IPS DF 19.7 (cell line): ENCODE measurements around the gene PLK5.
"Not testable (repeated sequence)": the region's sequence is repeated elsewhere in the genome, so short reads cannot be mapped to it uniquely, and the experiment has no call there.

ENCODE experiments used
- DNase-seq: peaks from one replicate; pipeline ENCODE4 v3.0.0-alpha.2; 2013; ENCODE audit warnings: low read depth, low spot score

The PLK5 gene

DNA sequence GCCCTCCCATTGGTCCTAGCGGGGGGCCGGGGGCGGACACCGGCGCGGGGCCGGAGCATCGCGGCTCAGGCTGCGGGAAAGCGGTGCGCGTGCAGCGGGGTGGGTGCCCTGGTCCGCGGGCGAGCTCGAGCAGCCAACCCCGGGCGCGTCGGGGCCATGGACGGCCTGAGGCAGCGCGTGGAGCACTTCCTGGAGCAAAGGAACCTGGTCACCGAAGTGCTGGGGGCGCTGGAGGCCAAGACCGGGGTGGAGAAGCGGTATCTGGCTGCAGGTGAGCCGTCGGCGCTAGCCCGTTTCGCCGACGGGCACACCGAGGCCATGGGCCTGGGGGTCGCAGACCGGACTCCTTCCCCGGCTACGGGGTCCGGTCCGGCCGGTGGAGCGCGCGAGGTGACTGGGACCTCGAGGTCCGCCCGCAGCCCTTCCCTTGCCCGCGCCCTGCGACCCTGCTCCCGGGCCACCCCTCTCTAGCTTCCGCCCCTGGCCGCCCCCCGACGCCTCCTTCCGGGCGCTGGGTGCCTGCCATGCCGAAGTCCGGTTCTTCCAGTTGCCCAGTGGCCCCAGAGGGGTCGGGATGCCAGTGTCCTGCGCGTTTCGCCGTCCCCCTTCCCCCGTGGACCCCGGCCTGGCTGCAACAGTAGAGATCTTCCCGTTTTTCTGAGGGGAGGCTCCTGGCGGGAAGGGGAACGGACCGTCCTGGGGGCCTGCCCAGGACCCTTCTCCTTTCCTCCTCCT lies 32.6 kb upstream of the PLK5 start, which contains the start of gene REEP6:
Gene REEP6, plus strand, starts transcription at position 68 of the 735 bp plus-strand sequence. Its CDS starts 89 bp downstream, at position 157.
- DNase-seq: no peak

DNA sequence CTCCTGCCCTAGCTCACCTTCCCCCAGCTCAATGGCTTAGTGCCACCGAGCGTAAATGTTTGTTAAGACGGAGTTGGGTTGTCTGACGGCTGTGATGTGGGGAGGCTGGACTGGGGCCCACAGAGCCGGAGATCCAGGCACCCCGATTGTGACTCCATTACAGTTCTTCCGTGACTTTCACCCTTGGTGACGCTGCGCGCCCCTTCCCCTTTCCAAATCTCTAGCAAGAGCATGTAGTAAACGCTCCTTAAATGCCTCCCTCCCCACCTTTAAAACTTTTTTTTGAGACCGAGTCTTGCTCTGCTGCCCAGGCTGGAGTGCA lies 32.1 kb upstream of the PLK5 start:
- no peak for DNase-seq

DNA sequence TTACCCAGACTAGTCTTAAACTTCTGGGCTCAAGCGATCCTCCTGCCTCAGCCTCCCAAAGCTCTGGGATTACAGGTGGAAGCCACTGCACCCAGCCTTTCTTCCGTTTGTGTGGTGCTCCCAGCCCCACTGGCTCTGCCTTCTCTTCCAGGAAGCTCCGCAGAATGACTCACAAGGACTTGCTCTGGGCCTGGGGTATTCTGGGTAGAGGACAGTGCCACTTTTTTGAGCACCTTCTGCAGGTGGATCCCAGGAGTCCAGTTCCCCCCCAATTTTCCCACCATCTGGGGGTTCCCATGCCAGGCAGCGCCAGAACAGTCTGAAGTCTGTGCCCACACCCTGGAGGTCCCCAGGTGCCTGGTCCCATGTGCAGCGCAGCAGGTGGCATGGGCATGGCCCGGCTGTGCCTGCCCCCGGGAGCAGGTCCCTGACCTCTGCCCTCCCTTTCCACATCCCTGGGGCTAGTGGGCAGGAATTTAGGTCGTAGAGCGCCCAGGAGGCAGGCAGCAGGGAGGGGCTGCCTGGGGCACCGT lies 31.3 kb upstream of the PLK5 start:
- no peak for DNase-seq

DNA sequence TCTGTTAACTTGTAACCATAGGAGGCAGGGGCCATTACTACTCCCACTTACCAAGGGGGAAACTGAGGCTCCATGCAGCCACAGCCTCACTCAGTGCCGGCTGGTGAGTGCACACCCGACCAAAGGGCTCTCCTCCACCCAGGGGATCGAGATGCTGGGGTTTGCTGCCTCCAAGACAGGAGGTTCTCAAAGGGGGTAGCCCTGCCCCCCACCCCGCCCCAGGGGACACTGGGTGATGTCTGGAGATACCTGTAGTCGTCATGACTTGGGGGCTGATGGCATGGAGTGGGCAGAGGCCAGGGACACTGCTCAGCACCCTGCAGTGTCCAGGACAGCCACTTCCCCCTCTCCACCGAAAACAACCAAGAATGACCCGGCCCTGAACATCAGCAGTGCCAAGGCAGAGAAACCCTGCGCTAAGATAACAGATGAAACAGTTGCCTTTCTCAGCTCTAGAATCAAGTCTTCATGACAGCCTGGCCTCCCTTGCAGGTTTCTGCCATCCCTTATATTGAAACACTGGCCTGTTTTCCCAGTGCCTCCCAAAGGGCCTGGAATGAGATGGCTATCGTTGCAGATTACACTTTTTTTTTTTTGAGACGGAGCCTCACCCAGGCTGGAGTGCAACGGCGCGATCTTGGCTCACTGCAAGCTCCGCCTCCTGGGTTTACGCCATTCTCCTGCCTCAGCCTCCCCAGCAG lies 29.6 kb upstream of the PLK5 start:
- no peak for DNase-seq

DNA sequence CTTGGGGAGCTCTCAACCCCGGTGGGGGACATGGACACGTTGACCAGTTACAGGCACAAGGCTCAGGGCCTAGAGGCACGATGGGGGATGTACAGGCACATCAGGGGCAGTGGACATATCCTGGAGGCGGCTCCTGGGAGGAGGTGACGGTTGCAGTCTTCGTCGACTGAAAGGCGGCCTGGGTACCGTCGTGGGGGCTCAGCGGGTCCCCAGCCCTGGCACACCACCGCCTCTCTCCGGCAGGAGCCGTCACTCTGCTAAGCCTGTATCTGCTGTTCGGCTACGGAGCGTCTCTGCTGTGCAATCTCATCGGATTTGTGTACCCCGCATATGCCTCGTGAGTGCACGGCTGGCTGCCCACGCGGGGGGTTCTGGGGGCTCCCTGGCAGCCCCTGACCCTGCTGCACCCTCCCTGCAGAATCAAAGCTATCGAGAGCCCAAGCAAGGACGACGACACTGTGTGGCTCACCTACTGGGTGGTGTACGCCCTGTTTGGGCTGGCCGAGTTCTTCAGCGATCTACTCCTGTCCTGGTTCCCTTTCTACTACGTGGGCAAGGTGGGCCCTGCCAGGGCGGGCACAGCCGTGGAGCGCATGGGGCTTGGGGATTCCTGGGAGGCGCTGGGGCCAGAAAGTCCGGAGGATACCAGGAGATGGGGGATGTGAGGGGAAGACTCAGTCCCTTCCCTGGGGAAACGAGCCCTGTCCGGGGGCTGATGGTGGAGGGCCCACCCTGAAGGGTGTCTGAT lies 28.7 kb upstream of the PLK5 start:
- no peak for DNase-seq

DNA sequence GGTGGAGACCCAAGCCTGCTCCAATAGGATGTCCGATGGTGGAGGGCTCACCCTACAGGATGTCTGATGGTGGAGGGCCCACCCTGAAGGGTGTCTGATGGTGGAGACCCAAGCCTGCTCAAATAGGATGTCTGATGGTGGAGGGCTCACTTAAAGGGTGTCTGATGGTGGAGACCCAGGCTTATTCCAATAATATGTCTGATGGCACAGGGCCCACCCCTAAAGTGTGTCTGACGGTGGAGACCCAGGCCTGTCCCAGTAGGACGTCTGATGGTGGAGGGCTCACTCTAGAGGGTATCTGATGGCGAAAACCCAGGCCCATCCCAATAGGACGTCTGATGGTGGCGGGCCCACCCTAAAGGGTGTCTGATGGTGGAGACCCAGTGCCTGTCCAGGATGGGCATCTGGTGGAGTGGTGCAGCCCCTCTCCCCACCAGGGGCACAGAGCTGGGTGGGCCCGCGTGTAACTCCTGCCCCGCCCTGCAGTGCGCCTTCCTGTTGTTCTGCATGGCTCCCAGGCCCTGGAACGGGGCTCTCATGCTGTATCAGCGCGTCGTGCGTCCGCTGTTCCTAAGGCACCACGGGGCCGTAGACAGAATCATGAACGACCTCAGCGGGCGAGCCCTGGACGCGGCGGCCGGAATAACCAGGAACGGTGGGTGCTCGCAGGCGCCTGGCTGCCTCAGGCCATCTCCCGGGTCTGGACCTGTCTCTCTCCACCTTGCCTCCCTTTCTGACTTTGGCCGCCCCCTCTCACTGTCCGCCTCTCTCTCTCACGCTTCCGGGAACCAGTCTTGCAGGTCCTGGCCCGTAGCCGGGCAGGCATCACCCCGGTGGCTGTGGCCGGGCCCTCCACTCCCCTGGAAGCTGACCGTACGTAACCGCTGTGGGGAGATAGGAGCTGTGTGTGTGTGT lies 27.8 kb upstream of the PLK5 start:
- DNase-seq: no peak

DNA sequence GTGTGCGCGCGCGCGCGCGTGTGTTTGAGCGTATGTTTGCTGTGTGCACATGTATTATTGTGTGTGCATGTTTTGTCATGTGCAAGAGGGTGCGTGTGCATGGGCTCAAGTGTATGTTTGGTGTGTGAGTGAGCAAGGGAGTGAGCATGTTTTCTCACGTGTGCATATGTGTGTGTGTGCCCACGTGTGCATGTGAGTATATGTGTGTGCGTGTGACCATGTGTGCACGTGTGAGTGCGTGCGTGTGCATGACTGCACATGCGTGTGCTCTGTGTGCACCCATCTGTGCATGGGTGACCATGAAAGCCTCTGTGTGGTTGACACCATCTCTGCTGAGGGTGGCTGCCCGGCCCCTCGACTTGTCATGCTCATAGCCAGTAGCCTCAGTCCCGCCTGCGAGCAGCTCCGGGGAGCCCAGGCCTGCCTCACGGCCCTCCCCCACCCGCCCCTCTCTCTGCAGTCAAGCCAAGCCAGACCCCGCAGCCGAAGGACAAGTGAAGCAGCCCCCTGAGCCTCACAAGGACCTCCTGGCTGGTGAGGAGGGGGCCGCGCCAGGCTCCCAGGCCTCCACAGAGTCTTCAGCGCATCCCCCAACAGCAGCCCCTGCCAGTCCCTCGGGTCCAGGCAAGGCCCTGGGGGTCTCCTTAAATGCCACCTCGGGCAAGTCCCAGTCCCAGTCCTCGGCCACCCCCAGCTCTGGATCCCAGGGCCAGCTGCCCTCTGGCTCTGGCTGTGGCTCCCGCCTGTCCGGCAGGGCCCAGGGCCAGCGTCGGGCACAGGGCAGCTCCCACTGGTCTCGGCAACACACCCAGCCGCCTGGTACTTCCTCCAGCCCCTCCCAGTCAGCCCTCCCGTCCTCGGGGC lies 26.9 kb upstream of the PLK5 start:
- DNase-seq: no peak

DNA sequence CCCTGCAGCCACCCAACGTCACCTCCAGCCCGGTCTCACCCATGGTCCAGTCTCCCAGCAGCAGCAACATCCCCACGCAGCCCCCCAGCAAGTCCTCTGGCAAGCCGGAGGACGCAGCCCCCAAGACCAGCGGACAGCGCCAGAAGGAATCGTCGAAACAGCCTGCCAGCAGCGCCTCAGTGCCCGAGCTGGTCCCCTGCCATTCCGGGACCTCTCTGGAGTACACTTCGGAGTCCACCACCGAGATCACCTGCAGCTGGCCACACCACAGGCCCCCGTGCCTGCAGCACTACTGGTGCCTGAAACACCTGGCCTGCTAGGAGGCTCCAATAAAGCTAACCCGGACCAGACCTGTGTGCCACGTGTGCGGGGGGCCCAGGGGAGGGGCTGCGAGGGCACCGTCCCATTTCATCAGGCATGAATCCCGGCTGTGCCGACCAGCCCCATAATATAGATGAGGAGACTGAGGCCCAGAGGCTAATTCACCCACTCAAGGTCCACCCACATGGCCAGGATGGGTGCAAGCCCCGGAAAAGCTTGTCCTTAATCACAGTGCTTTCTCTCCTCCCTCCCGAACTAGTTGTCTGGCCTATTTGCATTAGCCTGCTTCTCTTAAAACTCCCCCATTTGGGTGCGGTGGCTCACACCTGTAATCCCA lies 26.2 kb upstream of the PLK5 start:
- no peak for DNase-seq

DNA sequence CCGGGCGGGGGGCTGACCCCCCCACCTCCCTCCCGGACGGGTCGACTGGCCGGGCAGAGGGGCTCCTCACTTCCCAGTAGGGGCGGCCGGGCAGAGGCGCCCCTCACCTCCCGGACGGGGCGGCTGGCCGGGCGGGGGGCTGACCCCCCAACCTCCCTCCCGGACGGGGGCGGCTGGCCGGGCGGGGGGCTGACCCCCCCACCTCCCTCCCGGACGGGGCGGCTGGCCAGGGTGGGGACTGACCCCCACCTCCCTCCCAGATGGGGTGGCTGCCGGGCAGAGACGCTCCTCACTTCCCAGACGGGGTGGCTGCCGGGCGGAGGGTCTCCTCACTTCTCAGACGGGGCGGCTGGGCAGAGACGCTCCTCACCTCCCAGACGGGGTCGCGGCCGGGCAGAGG lies 24.6 kb upstream of the PLK5 start:
- DNase-seq: not testable (repeated sequence)

DNA sequence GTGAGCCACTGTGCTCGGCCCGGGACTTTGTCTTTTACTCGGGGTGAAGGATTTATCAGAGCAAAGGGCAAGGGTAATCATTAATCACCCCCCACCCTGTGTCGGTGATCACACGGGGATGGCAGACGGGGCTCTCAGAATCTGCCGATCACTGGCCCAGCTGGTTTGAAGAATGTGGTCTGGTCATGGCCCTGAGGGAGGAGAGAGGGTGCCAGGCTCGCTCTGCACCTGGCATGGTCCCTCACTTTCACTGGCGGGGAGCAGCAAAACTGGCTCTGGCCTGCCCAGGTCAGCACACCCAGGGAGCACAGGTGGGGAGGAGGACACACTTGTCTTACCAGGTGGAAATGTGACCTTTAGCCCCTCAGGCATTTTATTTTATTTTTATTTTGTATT lies 22.7 kb upstream of the PLK5 start:
- no peak for DNase-seq

DNA sequence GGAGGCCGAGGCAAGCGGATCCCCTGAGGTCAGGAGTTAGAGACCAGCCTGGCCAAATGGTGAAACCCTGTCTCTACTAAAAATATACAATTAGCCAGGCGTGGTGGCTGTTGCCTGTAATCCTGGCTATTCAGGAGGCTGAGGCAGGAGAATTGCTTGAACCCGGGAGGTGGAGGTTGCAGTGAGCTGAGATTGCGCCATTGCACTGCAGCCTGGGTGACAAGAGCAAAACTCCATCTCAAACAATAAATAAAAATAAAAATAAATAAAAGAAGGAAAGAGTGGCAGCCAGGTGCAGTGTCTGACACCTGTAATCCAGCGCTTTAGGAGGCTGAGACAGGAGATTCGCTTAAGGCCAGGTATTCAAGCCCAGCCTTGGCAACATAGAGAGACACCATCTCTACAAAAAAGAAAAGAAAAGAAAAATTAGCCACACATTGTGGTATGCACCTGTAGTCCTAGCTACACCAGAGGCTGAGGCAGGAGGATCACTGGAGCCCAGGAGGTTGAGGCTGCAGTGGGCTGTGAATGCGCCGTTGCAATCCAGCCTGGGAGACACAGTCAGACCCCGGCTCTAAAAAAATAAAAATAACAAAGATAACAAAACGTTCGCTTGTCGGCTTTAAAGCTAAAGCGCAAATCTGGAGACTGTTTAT lies 21.3 kb upstream of the PLK5 start:
- no peak for DNase-seq

DNA sequence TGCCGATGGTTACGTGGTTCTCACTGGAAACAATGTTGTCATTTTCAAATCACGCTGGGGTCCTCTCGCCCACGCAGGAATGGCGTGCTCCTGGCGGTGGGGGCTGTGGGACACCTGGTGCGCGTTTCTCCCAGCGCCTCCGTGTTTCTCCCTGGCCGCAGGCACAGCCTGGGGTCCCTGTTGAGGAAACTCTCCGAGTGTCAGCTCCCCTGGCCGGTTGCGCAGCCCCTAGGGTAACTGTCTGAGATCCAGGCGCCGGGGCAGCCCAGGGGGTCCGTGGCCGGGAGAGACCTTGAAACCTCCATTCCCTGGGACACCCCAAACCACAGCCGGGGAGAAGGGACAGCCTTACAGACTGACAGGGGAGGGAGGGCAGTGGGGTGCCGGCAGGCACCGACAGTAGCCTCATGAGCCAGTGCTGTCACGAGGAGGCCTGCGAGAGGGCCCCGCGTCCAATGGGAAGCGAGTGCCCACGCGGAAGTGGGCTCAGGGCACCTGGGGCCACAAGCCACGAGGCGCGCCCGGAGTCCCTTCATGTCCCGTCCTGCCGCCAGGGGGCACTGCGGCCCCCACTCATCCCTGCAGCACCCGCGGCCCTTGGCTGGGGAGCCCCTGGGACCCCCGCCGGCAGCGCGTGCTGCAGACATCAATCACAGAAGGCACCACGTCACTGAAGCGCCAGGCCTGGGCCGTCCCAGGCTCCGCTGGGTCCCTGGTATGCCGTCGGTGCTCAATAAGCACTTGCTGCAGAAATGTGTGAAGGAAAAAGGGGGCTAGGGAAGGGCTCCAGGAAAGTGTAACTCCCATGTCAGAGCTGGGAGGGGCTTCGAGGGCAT lies 20.6 kb upstream of the PLK5 start:
- no peak for DNase-seq

DNA sequence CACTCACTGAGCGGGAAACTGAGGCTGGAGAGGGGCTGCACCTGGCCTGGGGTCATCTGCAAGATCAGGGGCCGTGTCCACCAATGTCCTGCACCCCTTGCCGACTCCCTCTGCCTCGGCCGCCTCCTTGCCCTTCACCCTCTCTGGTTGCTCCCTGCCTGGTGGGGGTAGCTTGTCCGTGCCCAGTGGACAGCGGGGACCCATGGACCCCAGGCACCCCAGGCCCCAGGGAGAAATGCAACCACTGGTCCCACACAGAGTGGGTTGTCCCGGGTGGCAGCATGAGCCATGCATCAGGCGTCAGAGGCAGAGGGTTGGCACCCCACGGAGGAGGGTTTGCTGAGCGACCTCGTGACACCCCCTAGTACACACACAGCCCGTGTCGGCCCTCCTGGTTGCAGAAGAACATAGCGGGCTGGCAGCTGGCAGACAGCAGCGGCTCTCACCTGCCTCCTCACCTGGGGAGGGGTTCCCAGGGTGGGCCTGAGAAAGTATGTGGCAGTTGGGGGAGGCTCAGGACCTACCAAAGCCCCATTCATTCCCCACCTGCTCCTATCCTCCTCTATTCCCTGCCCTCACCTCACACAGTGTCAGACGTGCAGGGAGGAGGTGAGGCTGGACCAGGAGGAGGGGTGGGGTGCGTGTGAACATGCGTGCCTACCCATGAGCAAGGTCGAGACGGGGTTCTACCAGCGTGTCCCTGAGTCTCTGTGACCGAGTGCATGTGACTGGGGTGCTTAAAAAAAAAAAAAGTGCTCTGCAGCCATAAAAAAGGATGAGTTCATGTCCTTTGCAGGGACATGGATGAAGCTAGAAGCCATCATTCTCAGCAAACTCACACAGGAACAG lies 19.7 kb upstream of the PLK5 start:
- DNase-seq: no peak

DNA sequence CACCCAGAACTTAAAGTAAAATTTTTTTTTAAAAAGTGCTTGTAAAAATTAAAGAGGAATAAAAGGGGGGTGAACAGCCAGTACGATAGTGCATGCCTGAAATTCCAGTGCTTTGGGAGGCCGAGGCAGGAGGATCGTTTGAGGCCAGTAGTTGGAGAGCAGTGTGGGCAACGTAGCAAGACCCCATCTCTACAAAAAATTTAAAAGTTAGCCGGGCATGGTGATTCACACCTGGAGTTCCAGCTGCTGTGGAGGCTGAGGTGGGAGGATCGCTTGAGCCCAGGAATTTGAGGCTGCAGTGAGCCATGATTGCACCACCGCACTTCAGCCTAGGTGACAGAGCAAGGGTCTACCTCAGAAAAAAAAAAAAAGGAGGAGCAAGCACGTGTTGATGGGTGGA lies 18.9 kb upstream of the PLK5 start:
- DNase-seq: no peak

DNA sequence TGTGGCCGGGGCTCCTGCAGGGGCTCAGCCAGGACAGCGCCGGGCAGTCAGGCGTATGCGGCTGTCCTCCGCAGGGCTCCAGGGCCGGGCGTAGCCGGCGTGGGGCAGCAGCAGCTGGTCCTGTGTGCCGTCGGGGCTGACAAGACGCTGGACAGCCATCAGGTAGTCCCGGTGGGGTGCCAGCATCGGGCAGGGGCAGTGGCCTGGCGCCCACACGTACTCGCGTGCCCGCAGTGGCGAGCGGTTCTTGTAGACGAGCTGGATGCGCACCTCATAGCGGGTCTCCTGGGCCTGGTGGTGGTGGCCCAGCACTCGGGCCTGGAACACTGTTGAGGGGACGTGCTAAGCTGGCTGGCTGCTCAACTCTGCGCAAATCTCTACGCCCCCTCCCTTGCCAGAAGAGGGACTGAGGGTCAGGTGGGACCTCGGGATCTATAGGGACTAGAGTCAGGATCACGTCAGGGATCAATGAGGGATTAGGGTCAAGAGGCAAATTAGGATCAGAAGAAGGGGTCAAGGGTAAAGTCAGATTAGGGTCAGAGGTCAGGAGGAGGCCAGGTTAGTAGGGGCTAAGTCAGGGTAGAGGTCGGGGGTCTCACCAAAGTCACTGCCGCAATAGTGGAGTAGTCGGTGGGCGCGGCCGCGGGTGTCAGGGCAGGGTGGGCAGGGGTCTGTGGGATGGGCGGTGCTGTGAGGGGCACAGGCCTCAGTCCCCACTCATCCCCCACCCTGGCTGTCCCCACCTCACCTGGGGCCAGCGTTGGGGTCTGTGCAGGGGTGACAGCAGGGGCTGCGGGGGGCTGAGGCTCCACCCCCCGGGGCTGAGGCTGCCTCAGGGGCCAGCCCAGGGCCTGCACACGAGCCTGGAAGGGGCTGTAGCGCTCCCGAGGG lies 17.6 kb upstream of the PLK5 start:
- DNase-seq: no peak

DNA sequence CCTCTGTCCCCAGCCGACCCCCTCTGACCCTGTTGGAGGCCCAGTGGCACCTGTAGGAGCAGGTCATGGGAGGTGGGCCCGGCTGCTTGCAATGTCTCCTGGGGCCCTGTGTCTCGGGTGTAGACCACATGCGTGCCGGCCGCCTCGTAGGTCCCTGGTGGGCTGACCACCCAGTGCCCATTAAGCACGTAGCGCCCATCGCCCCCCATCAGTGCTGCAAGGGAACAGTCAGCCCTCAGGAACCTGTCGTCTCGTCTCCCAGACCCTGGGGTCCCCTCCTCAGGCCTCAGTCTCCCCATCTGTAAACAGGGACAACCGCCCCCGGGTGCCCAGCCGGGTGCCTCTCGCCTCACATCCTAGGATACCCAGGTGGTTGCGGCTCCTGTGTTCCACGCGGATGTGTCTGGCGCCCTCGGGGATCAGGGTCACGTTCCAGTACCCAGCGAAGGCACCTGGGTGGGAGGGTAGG lies 16.7 kb upstream of the PLK5 start:
- no peak for DNase-seq
